K562 (cell line): ENCODE data around the gene LAPTM5. TPM values are rescaled to one million over a fixed set of nuclear protein-coding genes. Genes with fewer than 3 reads are reported as not detected.
A peak's percentile ranks its signal among the peaks of the same experiment; 100 is the strongest.

ENCODE experiments used
- BCLAF1 ChIP-seq, 2 experiments: fragments of 450-650 bp in 1 of 2; IDR thresholded peaks; 2 replicates each; pipeline ENCODE4 v1.6.1; 2011 to 2017; ENCODE audit warnings: low read depth in 2 of 2, antibody characterized with exemption in 1 of 2, borderline replicate concordance in 1 of 2, low read length in 1 of 2, mild to moderate bottlenecking in 1 of 2, mixed read lengths in 1 of 2; ENCODE audit not compliant: control insufficient read depth in 1 of 2
- CGGBP1 ChIP-seq: fragments of 250-450 bp; sonication (Bioruptor Pico); IDR thresholded peaks from 2 replicates; pipeline ENCODE4 v1.9.0; 2021; ENCODE audit warnings: mild to moderate bottlenecking
- CHAMP1 ChIP-seq: fragments of 450-650 bp; IDR thresholded peaks from 2 replicates; pipeline ENCODE4 v1.6.1; 2016; ENCODE audit warnings: mild to moderate bottlenecking
- CLOCK ChIP-seq: fragments of 250-450 bp; sonication (Bioruptor Pico); IDR thresholded peaks from 2 replicates; pipeline ENCODE4 v1.4.0; 2020; ENCODE audit warnings: mild to moderate bottlenecking, moderate library complexity, borderline replicate concordance
- EHMT2 ChIP-seq: fragments of 450-650 bp; IDR thresholded peaks from 2 replicates; pipeline ENCODE4 v1.6.1; 2018; ENCODE audit warnings: antibody characterized with exemption
- FOXK1 ChIP-seq: sonication (generic); formaldehyde crosslinking; IDR thresholded peaks from 2 replicates; pipeline ENCODE4 v1.8.0; 2022; ENCODE audit warnings: missing genetic modification reagents, mild to moderate bottlenecking, borderline replicate concordance
- FOXP4 ChIP-seq: sonication (generic); formaldehyde crosslinking; IDR thresholded peaks from 2 replicates; pipeline ENCODE4 v1.8.0; 2022; ENCODE audit warnings: mild to moderate bottlenecking, missing genetic modification reagents, borderline replicate concordance
- GATAD2A ChIP-seq: fragments of 450-650 bp; IDR thresholded peaks from 2 replicates; pipeline ENCODE4 v1.6.1; 2017
- ILK ChIP-seq: fragments of 450-650 bp; IDR thresholded peaks from 2 replicates; pipeline ENCODE4 v1.6.1; 2016; ENCODE audit warnings: missing genetic modification characterization, low read depth, mild to moderate bottlenecking, missing compliant biosample characterization, moderate library complexity, borderline replicate concordance
- NFRKB ChIP-seq: fragments of 450-650 bp; IDR thresholded peaks from 2 replicates; pipeline ENCODE4 v1.6.1; 2016; ENCODE audit warnings: low read depth
- ZFP91 ChIP-seq: sonication (generic); formaldehyde crosslinking; IDR thresholded peaks from 2 replicates; pipeline ENCODE4 v1.8.0; 2022; ENCODE audit warnings: mild to moderate bottlenecking, missing genetic modification reagents
- ZNF280B ChIP-seq: fragments of 250-450 bp; sonication (Bioruptor Pico); IDR thresholded peaks from 2 replicates; pipeline ENCODE4 v1.5.1; 2021; ENCODE audit warnings: mild to moderate bottlenecking
- polyA plus RNA-seq, 8 experiments: library from polyadenylated mRNA; depleted of rRNA in 4 of 8; stranded (reverse) in 5 of 8; unstranded in 3 of 8; fragments of >200 nt; fragmentation: Nextera tagmentation in 2 of 8; fragmentation: Illumina TruSeq in 1 of 8; extraction: Ambion mirVana in 2 of 8; extraction: Trizol in 1 of 8; gene quantifications; 2 replicates each; pipeline versions ENCODE4 v1.2.1 to v1.2.3, GENCODE V29; 2011 to 2014; ENCODE audit warnings: inconsistent platforms in 1 of 8, missing spikeins in 1 of 8
- total RNA-seq, 7 experiments: library from RNA; depleted of rRNA in 6 of 7; stranded (reverse); fragments of >200 nt in 6 of 7; fragmentation: Illumina TruSeq in 2 of 7; extraction: Trizol in 2 of 7; gene quantifications; 2 replicates each; pipeline versions ENCODE4 v1.2.1 to v1.2.3, GENCODE V29; 2011 to 2021; ENCODE audit warnings: low replicate concordance in 1 of 7

LAPTM5 gene
- total and polyA plus RNA-seq, 9 of the 15 experiments (the other 6 are each of a cell fraction or from before 2014, with no cell fraction given) = 2.4 to 47.3 (median 20.3) TPM

GRCh38 chr1:30763651-30764248, 6.2 kb upstream of the LAPTM5 start (continued):
- TF ChIP-seq ZFP91 (CRISPR knock-in tag) = no peak
- 0 out of 2 replicates have a peak, but pooled peaks have one; percentile 51 for TF ChIP-seq CLOCK (CRISPR knock-in tag)
- no peak for TF ChIP-seq BCLAF1 (IDR thresholded peaks at IDR 0.05; ENCODE audit: borderline replicate concordance in 1 of 2, control insufficient read depth in 1 of 2, low read depth in 2 of 2, low read length in 1 of 2)
- no peak for TF ChIP-seq FOXK1 (CRISPR knock-in tag)
- TF ChIP-seq GATAD2A = no peak; the same call in 1 of the 2 replicates
- TF ChIP-seq NFRKB = 0 out of 2 replicates have a peak, but pooled peaks have one; percentile 26
- no peak for TF ChIP-seq EHMT2
- TF ChIP-seq FOXP4 (CRISPR knock-in tag) = no peak
- no peak for TF ChIP-seq CHAMP1
- TF ChIP-seq ILK = no peak
- TF ChIP-seq CGGBP1 = no peak
- no peak for TF ChIP-seq ZNF280B
